GM23248 (cell line): ENCODE data around the gene ATG2B.
"Not testable (repeated sequence)": the region's sequence is repeated elsewhere in the genome, so short reads cannot be mapped to it uniquely, and the experiment has no call there.

ENCODE experiments used
- EZH2 ChIP-seq: fragments of 200-600 bp; sonication (generic); IDR thresholded peaks from 2 replicates; pipeline ENCODE4 v1.6.1; 2018; ENCODE audit warnings: antibody characterized with exemption, mild to moderate bottlenecking; ENCODE audit not compliant: insufficient read depth, poor library complexity, severe bottlenecking
- EZH2phosphoT487 ChIP-seq: fragments of 200-600 bp; sonication (generic); IDR thresholded peaks from 2 replicates; pipeline ENCODE4 v1.6.1; 2018; ENCODE audit warnings: antibody characterized with exemption, moderate library complexity, mild to moderate bottlenecking, low read depth; ENCODE audit not compliant: insufficient read depth

DNA sequence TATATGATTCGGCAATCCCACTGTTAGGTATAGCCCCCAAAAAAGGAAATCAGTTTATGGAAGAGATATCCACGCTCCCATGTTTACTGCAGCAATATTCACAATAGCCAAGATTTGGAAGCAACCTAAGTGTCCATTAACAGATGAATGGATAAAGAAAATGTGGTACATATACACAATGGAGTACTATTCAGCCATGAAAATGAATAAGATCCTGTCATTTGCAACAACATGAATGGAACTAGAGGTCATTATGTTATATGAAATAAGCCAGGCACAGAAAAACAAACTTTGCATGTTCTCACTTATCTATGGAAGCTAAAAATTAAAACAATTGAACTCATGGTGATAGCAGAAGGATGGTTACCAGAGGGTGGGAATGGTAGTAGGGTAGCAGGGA, 15.2 kb downstream of the ATG2B start:
- TF ChIP-seq EZH2phosphoT487, EZH2: not testable (repeated sequence)
